Activated CD4-positive, alpha-beta T cell treated with anti-CD3 and anti-CD28 coated beads for 1 hour (primary cell): Measurements from ENCODE around the gene PRSS56.
A peak's percentile ranks its signal among the peaks of the same experiment; 100 is the strongest.

Source experiments
- DNase-seq: peaks from one replicate; pipeline ENCODE4 v3.0.0-alpha.2; 2020

The PRSS56 gene

GRCh38 chr2:232502911-232503808, 17.0 kb upstream of the PRSS56 start:
- DNase-seq = peak; percentile 12

- DNase-seq = no peak
Measured at GRCh38 chr2:232503809-232504323, 16.3 kb upstream of the PRSS56 start.

GRCh38 chr2:232504438-232504837, 15.8 kb upstream of the PRSS56 start:
- no peak for DNase-seq

- no peak for DNase-seq
Measured at GRCh38 chr2:232505856-232506255, 14.3 kb upstream of the PRSS56 start.

GRCh38 chr2:232506709-232507108, 13.5 kb upstream of the PRSS56 start:
- DNase-seq = no peak

GRCh38 chr2:232508251-232508650, 11.9 kb upstream of the PRSS56 start:
- no peak for DNase-seq

- no peak for DNase-seq
Measured at GRCh38 chr2:232511336-232511890, 8.8 kb upstream of the PRSS56 start.

GRCh38 chr2:232512602-232513001, 7.6 kb upstream of the PRSS56 start:
- no peak for DNase-seq

- no peak for DNase-seq
Measured at GRCh38 chr2:232513353-232513752, 6.8 kb upstream of the PRSS56 start.

GRCh38 chr2:232515639-232516038, 4.5 kb upstream of the PRSS56 start:
- no peak for DNase-seq

- DNase-seq = no peak
Measured at GRCh38 chr2:232516551-232516950, 3.6 kb upstream of the PRSS56 start.

- DNase-seq = no peak
Measured at GRCh38 chr2:232518844-232519243, 1.3 kb upstream of the PRSS56 start.

- DNase-seq = no peak
Measured at GRCh38 chr2:232520489-232520888, 301 bp downstream of the PRSS56 start.

GRCh38 chr2:232521098-232521497, 910 bp downstream of the PRSS56 start:
- DNase-seq = no peak

GRCh38 chr2:232521959-232522622, 1.9 kb downstream of the PRSS56 start:
- DNase-seq = peak; percentile 53

- DNase-seq = no peak
Measured at GRCh38 chr2:232522623-232523401, 2.6 kb downstream of the PRSS56 start.

GRCh38 chr2:232523402-232523681, 3.2 kb downstream of the PRSS56 start:
- no peak for DNase-seq

GRCh38 chr2:232523682-232524597, 3.8 kb downstream of the PRSS56 start:
- no peak for DNase-seq

- DNase-seq = no peak
Measured at GRCh38 chr2:232524771-232525170, 4.6 kb downstream of the PRSS56 start.

GRCh38 chr2:232525199-232525598, 5.0 kb downstream of the PRSS56 start:
- DNase-seq = no peak

GRCh38 chr2:232525791-232526371, 5.7 kb downstream of the PRSS56 start, which contains the start of gene CHRND:
TSS of gene CHRND (plus strand) at chr2:232526160. CDS start at chr2:232526216, 56 bp downstream.
- no peak for DNase-seq
